ENCODE measurements around the gene STARD10. TPM values are rescaled to one million over a fixed set of nuclear protein-coding genes. Genes with fewer than 3 reads are reported as not detected.

STARD10 gene
- total RNA-seq, 1 donor from 2014 or later = 41.8 TPM

DNA sequence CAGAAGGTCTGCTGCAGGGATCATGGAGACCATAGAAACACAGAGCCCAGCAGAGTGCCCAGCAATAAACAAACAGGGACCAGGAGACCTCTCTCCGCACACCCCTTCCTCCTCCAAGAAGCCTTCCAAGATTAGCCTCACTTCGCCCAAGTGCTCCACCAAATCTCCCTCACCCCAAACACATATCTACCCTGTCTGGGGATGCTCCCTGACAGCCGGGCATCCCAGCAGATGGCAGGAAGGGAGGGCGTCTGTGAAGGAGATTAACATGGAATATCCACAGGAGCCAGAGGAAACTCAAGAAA lies 68.2 kb downstream of the STARD10 start:
- no peak for DNase-seq (ENCODE audit: low read depth)

DNA sequence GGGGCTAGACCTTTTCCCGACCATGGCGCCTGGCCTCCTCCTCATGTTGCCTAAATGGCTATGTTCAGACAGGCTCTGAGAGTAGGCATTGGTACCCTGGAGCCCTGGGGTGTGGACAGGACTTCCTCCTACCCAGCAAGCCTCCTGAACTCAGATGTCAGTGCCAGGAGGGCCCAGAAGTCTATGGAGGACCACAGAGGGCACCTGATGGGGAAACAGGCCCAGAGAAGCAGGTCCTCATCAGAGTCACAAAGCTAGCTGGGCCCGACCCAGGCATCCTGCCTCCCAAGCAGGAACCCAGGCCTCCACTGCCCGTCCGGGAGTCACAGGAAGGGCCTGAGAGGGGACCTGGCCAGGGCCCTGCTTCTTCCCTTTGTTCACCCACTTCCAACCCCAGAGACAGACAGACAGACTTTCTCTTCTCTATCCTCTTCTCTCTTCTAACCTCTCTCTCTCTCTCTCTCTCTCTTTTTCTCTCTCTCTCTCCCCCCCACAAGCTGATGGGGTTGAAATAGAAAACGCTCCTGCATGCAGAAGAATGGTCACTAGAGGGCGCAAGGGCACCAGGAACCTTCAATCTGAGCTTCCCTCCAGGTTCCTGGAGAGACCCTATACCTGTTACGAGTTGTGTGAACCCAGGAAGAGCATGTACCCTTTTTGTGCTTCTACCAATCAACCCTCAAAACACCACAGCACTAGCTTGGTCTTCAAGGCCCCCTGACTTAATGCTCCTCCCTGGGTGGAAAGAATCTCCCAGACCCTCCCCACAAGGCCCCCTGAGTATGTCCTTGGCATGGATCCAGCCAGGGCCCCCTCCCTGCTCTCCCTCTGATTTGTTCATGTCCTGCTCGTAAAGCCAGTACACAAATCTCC lies 68.8 kb downstream of the STARD10 start:
- DNase-seq (ENCODE audit: low read depth) = peak; percentile 72

DNA sequence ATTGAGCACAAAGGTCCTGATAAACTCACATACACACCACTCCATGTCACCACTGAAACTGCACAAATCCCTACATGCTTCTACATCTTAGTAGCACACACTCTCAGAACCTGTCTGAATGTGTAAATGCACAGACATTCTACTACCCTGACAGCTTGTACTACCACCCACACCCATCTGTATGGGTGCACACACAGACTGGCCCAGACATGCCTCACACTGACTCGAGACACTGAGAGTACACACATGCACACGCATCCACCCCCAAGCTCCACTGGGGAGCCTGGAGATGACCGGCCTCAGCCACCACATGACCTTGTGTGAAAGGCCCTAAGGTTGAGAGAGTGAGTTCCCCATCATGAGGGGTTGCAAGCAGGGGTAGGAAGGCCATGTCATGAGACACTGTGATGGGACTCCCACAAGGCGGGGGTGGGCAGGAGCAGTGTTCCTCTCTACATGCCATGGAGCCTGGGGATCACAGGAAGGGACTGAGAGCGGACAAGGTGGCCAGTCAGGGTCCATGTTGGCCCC lies 69.8 kb downstream of the STARD10 start:
- no peak for DNase-seq (ENCODE audit: low read depth)

DNA sequence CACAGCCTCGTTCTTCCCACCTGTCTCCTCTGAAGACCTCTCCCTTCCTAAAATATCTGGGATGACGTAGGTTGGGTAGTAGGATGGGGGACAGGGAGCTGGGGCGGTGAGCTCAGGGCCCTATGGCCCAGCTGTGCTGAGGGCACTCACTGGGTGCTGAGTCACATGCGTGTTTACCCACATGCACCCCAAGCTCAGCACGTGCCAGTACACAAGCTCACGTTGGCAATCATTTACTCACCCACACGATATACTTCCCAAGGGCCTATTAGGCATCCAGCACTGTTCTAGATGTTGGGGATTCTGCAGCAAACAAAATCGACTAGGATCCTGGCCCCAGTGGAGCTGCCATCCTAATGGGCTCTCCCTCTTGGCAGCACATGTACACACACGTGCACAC lies 70.3 kb downstream of the STARD10 start:
- DNase-seq (ENCODE audit: low read depth) = peak; percentile 88

DNA sequence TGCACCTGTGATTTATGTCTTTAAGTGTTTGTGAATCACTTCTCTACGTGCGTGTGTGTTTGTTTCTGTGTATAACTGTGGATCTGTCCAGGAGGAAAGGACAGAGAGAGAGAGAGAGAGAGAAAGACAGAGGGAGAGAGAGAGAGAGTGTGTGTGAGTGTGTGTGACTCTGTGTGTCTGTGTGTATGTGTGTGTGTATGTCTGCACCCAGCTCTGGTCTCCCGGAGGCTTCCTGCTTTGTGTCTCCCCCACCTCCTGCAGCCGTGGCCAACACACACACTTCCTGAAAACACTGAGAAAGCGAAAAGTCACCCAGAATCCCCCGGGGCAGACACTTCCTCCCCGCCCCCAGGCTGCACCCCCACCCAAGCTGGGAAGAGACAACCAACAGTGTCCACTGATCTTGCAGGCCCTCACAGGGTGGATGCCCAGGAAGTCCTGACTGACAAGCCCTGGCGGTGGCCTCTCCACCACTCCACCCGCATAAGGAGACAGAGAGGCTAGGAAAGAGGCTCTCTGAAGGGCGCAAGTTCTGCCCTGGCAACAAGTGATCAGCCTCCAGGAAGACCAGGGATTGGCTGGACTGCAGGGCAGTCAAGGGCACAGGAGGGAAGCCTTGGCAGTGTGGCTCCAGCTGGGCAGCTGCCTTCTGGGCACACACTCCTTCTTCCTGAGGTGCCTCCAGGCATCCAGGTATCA lies 71.6 kb downstream of the STARD10 start:
- peak; percentile 87 for DNase-seq (ENCODE audit: low read depth)

DNA sequence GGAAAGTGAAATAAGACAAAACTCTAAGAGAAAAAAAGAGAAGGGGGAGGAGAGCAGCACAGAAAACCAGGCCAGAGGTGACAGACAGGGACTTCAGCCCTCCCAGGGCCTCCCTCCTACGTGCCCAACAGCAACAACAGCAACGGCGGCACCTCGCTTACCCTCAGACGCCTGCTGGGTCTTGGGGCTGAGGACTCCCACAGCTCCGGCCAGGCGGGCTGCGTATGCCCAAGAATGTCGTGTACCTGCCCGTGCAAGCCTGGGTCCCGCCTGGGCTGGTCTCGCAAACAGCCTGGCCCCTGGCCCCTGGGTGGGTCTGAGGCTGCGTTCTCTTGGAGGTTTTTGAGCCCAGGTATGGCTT lies 72.2 kb downstream of the STARD10 start:
- DNase-seq (ENCODE audit: low read depth) = no peak

DNA sequence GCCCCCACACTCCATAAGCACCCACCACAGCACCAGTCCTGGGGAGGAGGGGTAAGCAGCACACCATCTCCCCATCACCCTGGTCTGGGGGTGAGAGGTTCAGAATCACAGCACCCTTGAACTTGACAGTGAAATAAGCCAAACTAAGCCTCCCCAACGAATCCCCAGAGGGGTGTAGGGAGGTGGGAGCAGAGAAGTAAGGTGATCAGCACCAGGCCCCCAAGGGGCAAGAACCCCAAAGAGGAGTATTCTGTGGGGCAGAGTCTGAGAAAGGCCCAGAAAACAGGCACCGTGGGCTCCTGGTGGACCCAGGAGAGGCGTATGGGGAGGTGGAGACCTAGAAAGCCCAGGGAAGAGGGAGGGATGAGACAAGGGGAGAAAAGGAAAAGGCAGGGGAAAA lies 72.6 kb downstream of the STARD10 start:
- DNase-seq (ENCODE audit: low read depth) = no peak

DNA sequence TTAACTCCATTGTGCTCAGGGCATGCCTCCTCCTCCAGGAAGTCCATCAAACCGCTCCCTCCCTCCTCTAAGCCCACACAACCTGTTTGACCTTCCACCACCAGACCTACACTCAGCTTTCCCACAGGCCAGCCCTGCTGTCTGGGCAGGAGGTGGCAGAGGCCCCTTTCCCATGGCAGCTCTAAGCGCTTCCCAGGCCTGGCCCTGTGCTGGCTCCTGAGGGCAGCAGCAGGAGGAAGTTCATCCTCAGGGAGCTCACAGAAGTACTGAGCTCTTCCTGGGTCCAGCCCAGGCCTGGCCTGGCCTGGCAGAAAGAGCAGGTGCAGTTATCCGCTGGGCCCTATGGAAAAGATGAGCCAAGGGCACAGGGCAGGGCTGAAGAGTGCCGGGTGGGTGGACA lies 73.1 kb downstream of the STARD10 start:
- no peak for DNase-seq (ENCODE audit: low read depth)

DNA sequence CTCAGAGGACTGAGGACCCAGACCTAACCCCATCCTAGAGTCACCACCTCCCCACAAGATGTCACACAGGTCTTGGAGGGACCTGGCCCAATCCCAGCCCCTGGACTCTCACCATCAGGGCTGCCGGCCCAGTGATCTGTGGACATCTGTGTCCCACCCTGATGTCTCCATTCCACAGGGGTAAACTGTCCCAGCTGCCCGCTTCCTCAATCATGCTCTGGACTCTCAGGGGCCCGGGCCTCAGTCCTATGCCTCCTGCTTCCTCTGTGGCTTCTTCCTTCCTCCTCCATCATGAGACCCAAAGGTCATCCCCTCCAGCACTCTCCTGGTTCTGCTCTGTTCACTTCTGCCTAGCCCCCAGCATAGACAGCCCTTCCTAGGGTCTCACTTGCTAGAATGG lies 73.8 kb downstream of the STARD10 start:
- no peak for DNase-seq (ENCODE audit: low read depth)

DNA sequence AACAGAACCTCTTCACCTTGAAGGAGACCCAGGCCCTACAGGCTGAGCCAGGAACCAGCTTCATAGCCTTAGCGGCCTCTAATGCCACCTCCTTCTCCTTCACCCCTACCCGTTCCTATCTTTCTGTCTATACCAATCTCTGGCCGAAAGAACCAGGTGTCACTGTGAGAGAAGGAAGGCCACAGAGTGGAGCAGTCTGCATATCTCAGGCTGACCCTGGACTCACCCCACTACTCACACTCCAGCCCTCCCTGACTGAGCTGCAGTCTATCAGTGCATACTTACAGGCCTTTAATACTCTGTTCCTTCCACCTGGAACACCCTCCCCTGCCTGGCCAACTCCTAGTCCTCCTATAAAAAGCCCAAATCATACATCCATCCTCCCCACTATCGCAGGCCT lies 74.3 kb downstream of the STARD10 start:
- DNase-seq (ENCODE audit: low read depth) = no peak

DNA sequence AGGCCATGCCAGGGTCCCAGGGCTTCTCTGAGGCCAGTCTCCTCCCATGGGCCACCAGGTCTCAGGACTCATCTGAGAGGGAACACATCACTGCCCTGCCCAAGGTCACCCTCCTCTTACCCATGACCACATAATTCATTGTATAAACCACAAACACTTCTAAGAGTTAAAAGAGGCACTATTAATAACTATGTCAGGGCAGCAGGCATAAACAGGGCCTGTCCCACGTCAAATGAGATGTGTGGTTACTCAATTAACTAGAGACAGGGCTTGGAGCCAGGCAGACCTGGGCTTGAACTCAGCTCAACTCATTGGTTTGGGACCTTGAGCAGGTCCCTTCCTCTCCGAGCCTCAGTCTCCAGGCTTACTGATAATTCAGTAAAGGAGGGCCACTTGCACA lies 74.7 kb downstream of the STARD10 start:
- DNase-seq (ENCODE audit: low read depth) = peak; percentile 69

DNA sequence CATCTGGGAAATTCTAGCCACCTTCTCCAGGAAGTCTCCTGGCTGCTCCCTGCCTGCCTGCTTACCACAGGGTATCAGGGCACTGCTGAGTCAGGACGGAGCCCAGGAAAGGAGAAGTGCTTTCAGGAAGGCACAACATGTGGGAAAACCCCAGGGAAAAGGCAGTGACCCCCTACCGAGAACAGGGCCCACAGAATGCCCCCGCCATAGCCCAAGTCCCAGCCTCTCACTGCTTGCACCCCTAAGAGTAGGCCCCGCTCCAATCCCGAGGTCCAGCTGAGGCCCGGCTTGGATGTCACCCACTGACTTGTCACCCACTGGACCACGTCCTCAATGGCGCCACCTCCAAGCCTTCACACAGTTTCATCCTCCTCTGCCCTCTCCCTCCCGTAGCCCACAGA lies 75.7 kb downstream of the STARD10 start:
- peak; percentile 46 for DNase-seq (ENCODE audit: low read depth)

DNA sequence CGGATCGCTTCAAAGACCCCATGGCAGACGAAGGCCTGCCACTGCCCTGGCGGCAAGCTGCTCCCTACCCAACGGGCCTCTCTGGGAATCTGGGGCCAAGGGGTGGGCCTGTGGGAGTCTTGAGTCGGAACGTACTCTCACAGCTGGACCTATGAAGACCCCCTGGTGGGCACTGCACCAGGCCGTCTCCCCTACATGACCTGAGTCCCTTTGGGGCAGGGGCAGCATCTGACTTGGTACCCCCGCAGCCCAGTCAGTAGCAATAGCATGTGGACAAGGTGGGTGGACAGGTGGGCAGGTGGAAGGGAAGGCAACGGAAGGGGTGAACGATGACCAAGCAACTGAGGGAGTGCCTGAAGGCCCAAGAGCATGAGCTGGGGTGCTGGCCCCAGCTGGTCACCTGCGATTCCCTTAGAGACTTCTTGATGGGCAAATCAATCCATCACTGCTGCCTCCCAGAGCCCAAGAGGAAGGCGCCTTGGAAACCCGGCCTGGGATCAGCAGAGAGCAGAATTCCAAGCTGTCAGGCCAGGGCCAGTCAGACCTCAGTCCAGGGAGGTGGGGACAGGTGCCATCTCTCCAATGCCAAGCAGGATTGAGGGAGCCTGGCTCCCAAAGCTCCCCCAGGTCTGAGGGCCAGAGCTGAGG lies 76.9 kb downstream of the STARD10 start:
- DNase-seq (ENCODE audit: low read depth) = no peak

DNA sequence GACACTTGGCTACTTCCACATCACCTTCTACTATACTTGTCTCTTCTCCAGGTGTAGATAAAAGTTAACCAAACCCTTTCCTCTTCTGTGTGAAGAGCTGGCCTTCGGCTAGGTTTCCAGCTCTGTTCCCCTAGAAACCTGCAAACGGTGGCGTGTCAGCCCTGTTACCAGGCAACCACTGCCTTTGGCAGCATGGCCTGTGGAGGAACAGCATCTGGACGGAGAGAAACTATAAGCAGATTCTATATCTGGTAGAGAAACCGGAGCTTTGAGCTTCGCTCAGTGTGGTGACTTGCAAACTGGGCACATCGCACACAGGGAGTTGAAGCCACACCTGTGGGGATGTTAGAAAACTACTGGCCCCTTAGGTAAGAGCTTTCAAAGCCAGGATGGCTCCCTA lies 77.6 kb downstream of the STARD10 start:
- DNase-seq (ENCODE audit: low read depth) = no peak

DNA sequence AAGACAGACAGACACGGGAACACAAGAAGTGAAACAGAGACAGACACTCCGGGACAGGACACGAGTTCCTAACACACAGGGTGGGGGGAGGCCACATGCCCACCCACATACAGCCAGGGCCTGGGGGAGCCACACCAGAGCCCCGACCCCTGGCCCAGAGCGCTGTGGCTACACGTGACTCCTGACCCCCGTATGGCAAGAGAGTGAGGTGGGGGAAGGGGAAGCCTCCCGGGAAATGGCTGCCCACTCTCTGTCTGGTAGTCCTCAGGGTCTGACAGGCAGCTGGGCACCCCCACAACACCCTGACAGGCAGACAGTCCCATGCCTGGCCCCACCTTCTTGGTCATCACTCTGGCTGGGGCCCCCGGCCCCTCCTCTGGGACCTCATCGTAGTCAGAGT lies 81.0 kb downstream of the STARD10 start:
- DNase-seq (ENCODE audit: low read depth) = no peak

DNA sequence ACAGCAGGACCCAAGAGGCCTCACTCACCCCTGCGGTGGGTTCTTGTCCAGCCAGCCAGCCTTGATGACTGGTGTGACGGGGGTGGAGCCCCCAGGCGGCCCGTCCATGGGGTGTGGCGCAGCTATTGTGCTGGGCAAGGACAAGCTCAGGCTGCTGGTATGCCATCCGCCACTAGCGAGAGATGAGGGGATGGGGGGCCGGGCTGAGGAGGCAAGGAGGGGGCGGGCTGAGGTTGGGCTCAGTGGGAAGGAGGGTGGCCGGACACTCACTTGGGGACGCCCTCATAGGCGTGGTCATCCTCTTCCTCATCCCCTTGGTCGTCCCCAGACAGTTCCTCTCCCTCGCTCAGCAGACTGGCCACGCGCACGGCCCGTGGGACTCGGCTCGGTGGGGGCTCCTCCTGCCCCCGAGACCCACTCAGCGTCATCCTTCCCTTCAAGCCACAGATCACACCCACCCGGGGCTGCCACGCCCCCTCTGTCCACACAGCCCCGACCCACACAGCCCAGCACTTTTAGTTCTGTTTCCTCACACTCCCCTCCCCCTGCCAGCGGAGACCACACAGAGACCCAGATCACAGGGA lies 81.6 kb downstream of the STARD10 start:
- no peak for DNase-seq (ENCODE audit: low read depth)

DNA sequence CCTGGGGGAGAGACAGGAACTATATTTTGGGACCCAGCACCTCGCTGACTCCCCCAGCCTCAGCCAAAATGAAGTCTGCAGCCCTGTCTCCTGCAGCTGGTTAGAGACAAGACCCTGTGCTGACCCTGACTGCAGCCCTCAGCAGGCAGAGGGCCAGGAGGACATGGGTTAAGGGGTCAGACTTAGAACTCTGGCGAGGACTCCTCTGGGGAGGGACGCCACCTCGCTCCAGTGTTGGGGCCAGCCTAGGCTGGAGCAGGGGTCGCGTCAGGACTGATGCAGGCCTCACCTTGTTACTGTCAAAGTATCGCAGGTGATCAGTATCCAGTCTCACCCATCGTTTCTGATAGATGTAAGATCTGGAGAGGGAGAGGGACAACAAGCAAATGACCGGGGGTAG lies 82.7 kb downstream of the STARD10 start:
- DNase-seq (ENCODE audit: low read depth) = no peak

DNA sequence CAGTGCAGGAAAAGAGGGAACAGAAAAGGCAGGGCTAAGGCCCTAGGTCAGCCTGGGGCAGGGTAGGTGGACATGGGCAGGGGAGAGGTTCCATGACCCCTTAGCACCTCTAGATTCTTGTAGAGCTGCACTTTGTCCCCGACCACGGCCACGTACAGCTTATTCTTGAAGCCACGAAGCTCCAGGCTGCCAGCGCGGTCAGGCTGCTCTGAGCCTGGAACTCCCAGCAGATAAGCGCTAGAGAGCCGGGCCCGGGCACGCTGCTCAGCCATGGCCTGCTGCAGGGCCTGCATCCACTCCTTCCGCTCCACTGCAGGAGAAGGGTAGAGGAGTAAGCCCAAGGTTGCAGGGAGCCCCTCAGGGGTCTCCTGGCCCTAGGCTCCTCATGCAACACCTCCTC lies 83.6 kb downstream of the STARD10 start:
- no peak for DNase-seq (ENCODE audit: low read depth)

DNA sequence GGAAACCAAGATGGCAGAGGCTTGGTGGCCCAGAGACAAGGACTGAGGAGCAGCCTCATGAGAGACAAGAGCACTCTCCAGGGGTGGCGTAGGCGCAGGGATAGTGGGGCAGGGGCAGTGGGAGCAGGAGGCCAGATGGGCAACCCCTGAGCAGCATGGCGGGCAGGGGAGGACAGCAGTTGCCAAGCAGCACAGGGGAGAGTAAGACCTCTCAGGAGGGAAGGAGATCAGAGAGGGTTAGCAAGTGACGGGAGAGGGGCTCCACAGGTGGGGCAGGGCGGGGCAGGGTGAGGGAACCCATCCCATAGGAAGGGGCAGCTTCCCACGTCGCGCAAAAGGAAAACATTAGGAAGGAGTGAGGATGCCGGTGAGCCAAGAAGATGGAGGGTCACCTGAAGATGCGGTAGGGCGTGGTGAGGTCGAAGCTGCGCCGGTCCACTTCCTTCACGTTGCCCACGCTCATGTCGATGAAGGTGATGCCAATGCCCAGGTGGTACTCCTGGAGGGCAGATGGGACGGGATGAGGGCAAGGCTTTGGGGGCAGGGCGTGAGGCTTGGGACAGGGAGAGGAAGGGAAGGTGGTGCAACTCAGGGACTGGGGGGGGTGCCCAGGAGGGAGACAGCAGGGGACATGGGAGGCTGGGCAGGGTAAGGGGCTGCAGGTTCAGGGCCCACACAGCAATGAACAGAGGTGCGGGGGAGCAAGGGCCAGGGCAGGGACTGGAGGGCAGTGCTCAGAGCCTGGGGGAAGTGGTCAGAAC lies 84.2 kb downstream of the STARD10 start:
- no peak for DNase-seq (ENCODE audit: low read depth)

DNA sequence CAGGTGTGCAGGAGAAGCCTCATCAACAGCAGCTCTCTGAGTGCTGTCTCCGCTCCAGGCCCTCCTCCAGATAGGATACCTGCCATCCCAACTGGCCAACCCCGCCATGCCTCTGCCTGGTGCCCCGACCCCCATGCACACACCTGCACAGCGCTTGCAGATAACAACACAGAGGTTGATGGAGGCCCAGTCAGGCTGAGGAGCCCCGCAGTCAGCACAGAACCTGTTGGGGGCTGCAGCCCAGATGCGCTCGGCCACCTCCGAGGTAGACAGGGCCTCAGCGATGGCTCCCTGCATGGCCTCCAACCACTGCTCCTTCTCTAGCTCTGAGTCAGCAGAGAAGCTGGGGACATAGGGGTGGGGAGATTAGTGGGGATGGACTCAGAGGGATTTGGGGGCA lies 86.8 kb downstream of the STARD10 start:
- DNase-seq (ENCODE audit: low read depth) = no peak

DNA sequence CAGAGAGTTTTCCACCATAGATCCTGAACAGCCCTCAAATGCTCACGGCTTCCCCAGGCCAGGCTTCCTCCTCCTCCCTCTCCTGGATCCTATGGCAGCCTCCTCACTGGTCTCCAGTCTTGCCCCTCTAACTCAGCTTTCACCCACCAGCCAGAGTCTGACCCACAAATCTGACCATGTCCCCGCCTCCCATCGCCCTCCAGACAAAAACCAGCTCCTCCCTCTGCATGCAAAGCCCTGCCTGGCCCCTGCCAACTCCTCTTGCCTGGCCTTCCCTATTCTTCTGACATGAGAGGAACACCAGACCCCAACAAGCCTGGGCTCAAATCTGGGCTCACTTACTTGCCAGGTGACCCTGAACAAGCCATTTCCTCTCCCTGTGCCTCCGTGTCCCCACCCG lies 87.3 kb downstream of the STARD10 start:
- DNase-seq (ENCODE audit: low read depth) = no peak
